HepG2 (cell line): ENCODE data around the gene PIEZO2. TPM values are rescaled to one million over a fixed set of nuclear protein-coding genes. Genes with fewer than 3 reads are reported as not detected.

Experiments
- AHR ChIP-seq: IDR thresholded peaks from 2 replicates; pipeline ENCODE4 v1.6.1; 2018; ENCODE audit warnings: missing genetic modification reagents, missing compliant biosample characterization
- ARID5B ChIP-seq: IDR thresholded peaks from 2 replicates; pipeline ENCODE4 v1.4.0; 2020; ENCODE audit warnings: mild to moderate bottlenecking, missing genetic modification reagents
- ARNTL ChIP-seq: sonication (generic); formaldehyde crosslinking; IDR thresholded peaks from 2 replicates; pipeline ENCODE4 v1.4.0; 2020; ENCODE audit warnings: mild to moderate bottlenecking, missing genetic modification reagents
- ATF2 ChIP-seq: sonication (generic); formaldehyde crosslinking; IDR thresholded peaks from 2 replicates; pipeline ENCODE4 v1.4.0; 2020; ENCODE audit warnings: missing genetic modification reagents
- CSRNP2 ChIP-seq: sonication (generic); formaldehyde crosslinking; conservative IDR thresholded peaks from 2 replicates; pipeline ENCODE4 v1.8.0; 2022; ENCODE audit warnings: low read depth, missing genetic modification reagents
- MAFF ChIP-seq: IDR thresholded peaks from 2 replicates; pipeline ENCODE4 v1.6.1; 2011; ENCODE audit warnings: low read depth, low read length, improper control_type of control experiment
- NCOA1 ChIP-seq: sonication (generic); formaldehyde crosslinking; IDR thresholded peaks from 2 replicates; pipeline ENCODE4 v1.9.0; 2021; ENCODE audit warnings: missing genetic modification reagents
- RFX1 ChIP-seq: fragments of 450-650 bp; IDR thresholded peaks from 2 replicates; pipeline ENCODE4 v1.6.1; 2017
- RXRA ChIP-seq: sonication (generic); formaldehyde crosslinking; IDR thresholded peaks from 2 replicates; pipeline ENCODE4 v1.5.1; 2020; ENCODE audit warnings: missing genetic modification reagents
- SMARCE1 ChIP-seq: fragments of 450-650 bp; IDR thresholded peaks from 2 replicates; pipeline ENCODE4 v1.6.1; 2017; ENCODE audit warnings: borderline replicate concordance
- STAG1 ChIP-seq: sonication (generic); formaldehyde crosslinking; IDR thresholded peaks from 2 replicates; pipeline ENCODE4 v1.4.0; 2020; ENCODE audit warnings: missing genetic modification reagents
- TSC22D2 ChIP-seq: sonication (generic); formaldehyde crosslinking; IDR thresholded peaks from 2 replicates; pipeline ENCODE4 v1.5.1; 2020; ENCODE audit warnings: missing genetic modification reagents, mild to moderate bottlenecking, borderline replicate concordance
- ZBTB21 ChIP-seq: sonication (generic); formaldehyde crosslinking; IDR thresholded peaks from 2 replicates; pipeline ENCODE4 v1.4.0; 2020; ENCODE audit warnings: missing genetic modification reagents
- ZFX ChIP-seq: sonication (generic); formaldehyde crosslinking; IDR thresholded peaks from 2 replicates; pipeline ENCODE4 v1.4.0; 2020; ENCODE audit warnings: mild to moderate bottlenecking, low read depth, missing genetic modification reagents, moderate library complexity
- ZNF367 ChIP-seq: sonication (generic); formaldehyde crosslinking; IDR thresholded peaks from 2 replicates; pipeline ENCODE4 v1.4.0; 2020; ENCODE audit warnings: missing genetic modification reagents, borderline replicate concordance
- ZNF430 ChIP-seq: sonication (generic); formaldehyde crosslinking; IDR thresholded peaks from 2 replicates; pipeline ENCODE4 v1.9.0; 2021; ENCODE audit warnings: mild to moderate bottlenecking, missing genetic modification reagents
- ZNF513 ChIP-seq: sonication (generic); formaldehyde crosslinking; conservative IDR thresholded peaks from 2 replicates; pipeline ENCODE4 v1.5.0; 2020; ENCODE audit warnings: missing genetic modification reagents
- ZNF543 ChIP-seq: sonication (generic); formaldehyde crosslinking; IDR thresholded peaks from 2 replicates; pipeline ENCODE4 v1.4.0; 2020; ENCODE audit warnings: mild to moderate bottlenecking, missing genetic modification reagents
- ZNF558 ChIP-seq: sonication (generic); formaldehyde crosslinking; IDR thresholded peaks from 2 replicates; pipeline ENCODE4 v1.9.0; 2022; ENCODE audit warnings: mild to moderate bottlenecking, missing genetic modification reagents, borderline replicate concordance
- ZNF562 ChIP-seq: sonication (generic); formaldehyde crosslinking; IDR thresholded peaks from 2 replicates; pipeline ENCODE4 v1.8.0; 2022; ENCODE audit warnings: missing genetic modification reagents, borderline replicate concordance
- ZNF710 ChIP-seq: sonication (generic); formaldehyde crosslinking; IDR thresholded peaks from 2 replicates; pipeline ENCODE4 v1.5.0; 2020; ENCODE audit warnings: mild to moderate bottlenecking, missing genetic modification reagents, borderline replicate concordance
- ZZZ3 ChIP-seq: sonication (generic); formaldehyde crosslinking; IDR thresholded peaks from 2 replicates; pipeline ENCODE4 v1.4.0; 2020; ENCODE audit warnings: missing genetic modification reagents, mild to moderate bottlenecking, borderline replicate concordance
- polyA plus RNA-seq, 8 experiments: library from polyadenylated mRNA; depleted of rRNA in 3 of 8; stranded (reverse) in 7 of 8; unstranded in 1 of 8; fragments of >200 nt; fragmentation: Illumina TruSeq in 4 of 8; extraction: Trizol in 4 of 8; gene quantifications; 2 replicates each; pipeline versions ENCODE4 v1.2.1 to v1.2.3, GENCODE V29; 2011 to 2016; ENCODE audit warnings: low read depth in 4 of 8, missing spikeins in 1 of 8, mixed read lengths in 1 of 8; ENCODE audit not compliant: insufficient read depth in 1 of 8
- total RNA-seq, 5 experiments: library from RNA; depleted of rRNA; stranded (reverse); fragments of >200 nt; fragmentation: Illumina TruSeq; extraction: Trizol; gene quantifications; 2 replicates each; pipeline ENCODE4 v1.2.3, GENCODE V29; 2016; ENCODE audit warnings: low read depth in 1 of 5

The PIEZO2 gene
- total and polyA plus RNA-seq, 2 of the 13 experiments (the other 11 are each of a cell fraction or from before 2014, with no cell fraction given) = 15.2 to 27.2 TPM

GRCh38 chr18:10901329-10901728, 248.0 kb downstream of the PIEZO2 start (continued):
- TF ChIP-seq STAG1 (CRISPR knock-in tag) = no peak
- TF ChIP-seq ARID5B = peak; percentile 49
- TF ChIP-seq ARNTL (CRISPR knock-in tag) = peak; percentile 67; the same call in 1 of the 2 replicates
- TF ChIP-seq CSRNP2 = no peak
- TF ChIP-seq ZZZ3 (CRISPR knock-in tag) = no peak; the same call in 1 of the 2 replicates
- no peak for TF ChIP-seq RFX1
- TF ChIP-seq ZNF513 (CRISPR knock-in tag) = no peak
- TF ChIP-seq ZBTB21 (CRISPR knock-in tag) = no peak
- TF ChIP-seq NCOA1 = no peak
- TF ChIP-seq ZNF710 = 0 out of 2 replicates have a peak, but pooled peaks have one; percentile 52
- TF ChIP-seq TSC22D2 (CRISPR knock-in tag) = no peak
- TF ChIP-seq SMARCE1 = no peak
- no peak for TF ChIP-seq MAFF
- no peak for TF ChIP-seq ATF2
- 0 out of 2 replicates have a peak, but pooled peaks have one; percentile 52 for TF ChIP-seq ZNF543
- no peak for TF ChIP-seq RXRA (CRISPR knock-in tag)
- TF ChIP-seq ZNF367 = no peak
- TF ChIP-seq ZNF430 = no peak
- no peak for TF ChIP-seq ZNF558 (CRISPR knock-in tag)
- no peak for TF ChIP-seq AHR (CRISPR knock-in tag)
- TF ChIP-seq ZNF562 (CRISPR knock-in tag) = no peak
- no peak for TF ChIP-seq ZFX (CRISPR knock-in tag)
